ENCODE results near the gene ZCCHC18. TPM values are rescaled to one million over a fixed set of nuclear protein-coding genes. Genes with fewer than 3 reads are reported as not detected.

The ZCCHC18 gene
- total RNA-seq, 1 donor from 2014 or later = 5.0 TPM

- no peak for DNase-seq (ENCODE audit: low spot score)
- no peaks in the 10 kb centered on the region for H3K4me1 Mint-ChIP-seq (ENCODE audit: low read depth)
- no peak for TF ChIP-seq CTCF (IDR thresholded peaks at IDR 0.05)
- H3K27me3 Mint-ChIP-seq (ENCODE audit: low read depth) = no peaks in the 10 kb centered on the region
- H3K36me3 Mint-ChIP-seq (ENCODE audit: low read depth) = no peaks in the 10 kb centered on the region
- no peaks in the 10 kb centered on the region for H3K9me3 Mint-ChIP-seq (ENCODE audit: low read depth)
- H3K27ac Mint-ChIP-seq (ENCODE audit: unreplicated experiment) = no peak overlapping the region
- H3K4me3 Mint-ChIP-seq (ENCODE audit: unreplicated experiment) = no peak overlapping the region
These were observed 26.8 kb upstream of the ZCCHC18 start for GRCh38 chrX:104085477-104085876.

- Mint-ChIP-seq H3K4me3 (ENCODE audit: unreplicated experiment) (no peak overlapping the region), H3K4me1 (ENCODE audit: low read depth) (no peaks in the 10 kb centered on the region), H3K27ac (ENCODE audit: unreplicated experiment) (no peak overlapping the region), H3K9me3 (ENCODE audit: low read depth) (no peaks in the 10 kb centered on the region), H3K27me3 (ENCODE audit: low read depth) (no peaks in the 10 kb centered on the region), H3K36me3 (ENCODE audit: low read depth) (no peaks in the 10 kb centered on the region)
- peak; percentile 78 for DNase-seq (ENCODE audit: low spot score)
- TF ChIP-seq CTCF (IDR thresholded peaks at IDR 0.05) = no peak
These were observed 26.4 kb upstream of the ZCCHC18 start for GRCh38 chrX:104085919-104086318.

- Mint-ChIP-seq H3K4me3 (ENCODE audit: unreplicated experiment) (no peak overlapping the region), H3K27me3 (ENCODE audit: low read depth) (peaks cover 7% of the 10 kb centered on the region), H3K27ac (ENCODE audit: unreplicated experiment) (no peak overlapping the region), H3K36me3 (ENCODE audit: low read depth) (no peaks in the 10 kb centered on the region), H3K4me1 (ENCODE audit: low read depth) (peaks cover 2% of the 10 kb centered on the region), H3K9me3 (ENCODE audit: low read depth) (no peaks in the 10 kb centered on the region)
- peak; percentile 83 for TF ChIP-seq CTCF (IDR thresholded peaks at IDR 0.05)
- no peak for DNase-seq (ENCODE audit: low spot score)
These were observed 14.0 kb upstream of the ZCCHC18 start for GRCh38 chrX:104098151-104098808.

- no peak for TF ChIP-seq CTCF (IDR thresholded peaks at IDR 0.05)
- H3K4me3 Mint-ChIP-seq (ENCODE audit: unreplicated experiment) = no peak overlapping the region
- H3K27me3 Mint-ChIP-seq (ENCODE audit: low read depth) = peaks cover 5% of the 10 kb centered on the region
- H3K27ac Mint-ChIP-seq (ENCODE audit: unreplicated experiment) = no peak overlapping the region
- no peaks in the 10 kb centered on the region for H3K9me3 Mint-ChIP-seq (ENCODE audit: low read depth)
- peaks cover 2% of the 10 kb centered on the region for H3K4me1 Mint-ChIP-seq (ENCODE audit: low read depth)
- DNase-seq (ENCODE audit: low spot score) = no peak
- H3K36me3 Mint-ChIP-seq (ENCODE audit: low read depth) = no peaks in the 10 kb centered on the region
These were observed 13.4 kb upstream of the ZCCHC18 start for GRCh38 chrX:104098919-104099318.

- DNase-seq (ENCODE audit: low spot score) = no peak
- TF ChIP-seq CTCF (IDR thresholded peaks at IDR 0.05) = no peak
- Mint-ChIP-seq H3K36me3 (ENCODE audit: low read depth) (no peaks in the 10 kb centered on the region), H3K9me3 (ENCODE audit: low read depth) (no peaks in the 10 kb centered on the region), H3K27ac (ENCODE audit: unreplicated experiment) (no peak overlapping the region), H3K4me1 (ENCODE audit: low read depth) (no peaks in the 10 kb centered on the region), H3K4me3 (ENCODE audit: unreplicated experiment) (no peak overlapping the region), H3K27me3 (ENCODE audit: low read depth) (peaks cover under 1% of the 10 kb centered on the region)
These were observed 7.6 kb upstream of the ZCCHC18 start for GRCh38 chrX:104104676-104105075.
